HL-60 (cell line): ENCODE measurements around the gene TBC1D22A.

Source experiments
- CTCF ChIP-seq: IDR thresholded peaks from one replicate; pipeline ENCODE4 v1.5.1; 2011; ENCODE audit warnings: low read length, control low read depth, inconsistent platforms; ENCODE audit not compliant: insufficient read depth
- GABPA ChIP-seq: IDR thresholded peaks from 2 replicates; pipeline ENCODE4 v1.6.1; 2012; ENCODE audit warnings: low read depth
- POLR2AphosphoS5 ChIP-seq: IDR thresholded peaks from 2 replicates; pipeline ENCODE4 v1.6.1; 2012; ENCODE audit warnings: low read depth
- TF ChIP-seq, protein P1 (sequence below): IDR thresholded peaks from 2 replicates; pipeline ENCODE4 v1.6.1; 2012; ENCODE audit warnings: low read depth; ENCODE audit not compliant: insufficient replicate concordance

DNA sequence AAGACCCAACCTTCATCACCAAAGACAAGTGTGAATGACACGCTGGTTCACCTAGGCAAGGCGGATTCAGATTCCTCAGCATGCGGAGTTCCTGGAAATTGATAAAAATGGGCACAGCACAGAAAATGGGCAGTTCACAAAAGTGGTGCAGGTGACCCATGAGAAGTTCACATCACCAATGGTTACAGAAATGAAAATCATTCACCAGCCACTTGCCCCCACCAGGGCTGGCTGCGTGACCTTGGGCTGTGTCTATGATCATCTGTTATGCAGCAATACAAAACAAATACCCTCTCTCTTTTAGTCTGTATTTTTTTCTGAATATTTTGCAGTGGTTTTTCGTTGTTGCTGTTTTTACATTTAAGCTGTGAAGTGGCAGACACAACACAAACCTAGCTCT lies 415.9 kb downstream of the TBC1D22A start:
- no peak for TF ChIP-seq CTCF
- no peak for TF ChIP-seq POLR2AphosphoS5
- TF ChIP-seq, protein P1, sequence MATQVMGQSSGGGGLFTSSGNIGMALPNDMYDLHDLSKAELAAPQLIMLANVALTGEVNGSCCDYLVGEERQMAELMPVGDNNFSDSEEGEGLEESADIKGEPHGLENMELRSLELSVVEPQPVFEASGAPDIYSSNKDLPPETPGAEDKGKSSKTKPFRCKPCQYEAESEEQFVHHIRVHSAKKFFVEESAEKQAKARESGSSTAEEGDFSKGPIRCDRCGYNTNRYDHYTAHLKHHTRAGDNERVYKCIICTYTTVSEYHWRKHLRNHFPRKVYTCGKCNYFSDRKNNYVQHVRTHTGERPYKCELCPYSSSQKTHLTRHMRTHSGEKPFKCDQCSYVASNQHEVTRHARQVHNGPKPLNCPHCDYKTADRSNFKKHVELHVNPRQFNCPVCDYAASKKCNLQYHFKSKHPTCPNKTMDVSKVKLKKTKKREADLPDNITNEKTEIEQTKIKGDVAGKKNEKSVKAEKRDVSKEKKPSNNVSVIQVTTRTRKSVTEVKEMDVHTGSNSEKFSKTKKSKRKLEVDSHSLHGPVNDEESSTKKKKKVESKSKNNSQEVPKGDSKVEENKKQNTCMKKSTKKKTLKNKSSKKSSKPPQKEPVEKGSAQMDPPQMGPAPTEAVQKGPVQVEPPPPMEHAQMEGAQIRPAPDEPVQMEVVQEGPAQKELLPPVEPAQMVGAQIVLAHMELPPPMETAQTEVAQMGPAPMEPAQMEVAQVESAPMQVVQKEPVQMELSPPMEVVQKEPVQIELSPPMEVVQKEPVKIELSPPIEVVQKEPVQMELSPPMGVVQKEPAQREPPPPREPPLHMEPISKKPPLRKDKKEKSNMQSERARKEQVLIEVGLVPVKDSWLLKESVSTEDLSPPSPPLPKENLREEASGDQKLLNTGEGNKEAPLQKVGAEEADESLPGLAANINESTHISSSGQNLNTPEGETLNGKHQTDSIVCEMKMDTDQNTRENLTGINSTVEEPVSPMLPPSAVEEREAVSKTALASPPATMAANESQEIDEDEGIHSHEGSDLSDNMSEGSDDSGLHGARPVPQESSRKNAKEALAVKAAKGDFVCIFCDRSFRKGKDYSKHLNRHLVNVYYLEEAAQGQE = no peak
- TF ChIP-seq GABPA = no peak
